ENCODE results near the gene MAP3K2.

- TF ChIP-seq POLR2AphosphoS5 (IDR thresholded peaks at IDR 0.05): no peak
- TF ChIP-seq, protein P1, sequence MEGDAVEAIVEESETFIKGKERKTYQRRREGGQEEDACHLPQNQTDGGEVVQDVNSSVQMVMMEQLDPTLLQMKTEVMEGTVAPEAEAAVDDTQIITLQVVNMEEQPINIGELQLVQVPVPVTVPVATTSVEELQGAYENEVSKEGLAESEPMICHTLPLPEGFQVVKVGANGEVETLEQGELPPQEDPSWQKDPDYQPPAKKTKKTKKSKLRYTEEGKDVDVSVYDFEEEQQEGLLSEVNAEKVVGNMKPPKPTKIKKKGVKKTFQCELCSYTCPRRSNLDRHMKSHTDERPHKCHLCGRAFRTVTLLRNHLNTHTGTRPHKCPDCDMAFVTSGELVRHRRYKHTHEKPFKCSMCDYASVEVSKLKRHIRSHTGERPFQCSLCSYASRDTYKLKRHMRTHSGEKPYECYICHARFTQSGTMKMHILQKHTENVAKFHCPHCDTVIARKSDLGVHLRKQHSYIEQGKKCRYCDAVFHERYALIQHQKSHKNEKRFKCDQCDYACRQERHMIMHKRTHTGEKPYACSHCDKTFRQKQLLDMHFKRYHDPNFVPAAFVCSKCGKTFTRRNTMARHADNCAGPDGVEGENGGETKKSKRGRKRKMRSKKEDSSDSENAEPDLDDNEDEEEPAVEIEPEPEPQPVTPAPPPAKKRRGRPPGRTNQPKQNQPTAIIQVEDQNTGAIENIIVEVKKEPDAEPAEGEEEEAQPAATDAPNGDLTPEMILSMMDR (IDR thresholded peaks at IDR 0.05): no peak
Measured at GRCh38 chr2:127408807-127409099, 21.0 kb upstream of the MAP3K2 start.

Measured in prostate gland (tissue), 2 donors.